Hematopoietic multipotent progenitor cell treated with erythropoietin and hydrocortisone succinate and interleukin-3 and kit ligand, for 8 days (in vitro differentiated cells): ENCODE data around the gene DZIP1L.
"Not testable (repeated sequence)": the region's sequence is repeated elsewhere in the genome, so short reads cannot be mapped to it uniquely, and the experiment has no call there.

Experiments
- DNase-seq: peaks from one replicate; pipeline ENCODE4 v3.0.0-alpha.2; 2015

Gene DZIP1L, protein sequence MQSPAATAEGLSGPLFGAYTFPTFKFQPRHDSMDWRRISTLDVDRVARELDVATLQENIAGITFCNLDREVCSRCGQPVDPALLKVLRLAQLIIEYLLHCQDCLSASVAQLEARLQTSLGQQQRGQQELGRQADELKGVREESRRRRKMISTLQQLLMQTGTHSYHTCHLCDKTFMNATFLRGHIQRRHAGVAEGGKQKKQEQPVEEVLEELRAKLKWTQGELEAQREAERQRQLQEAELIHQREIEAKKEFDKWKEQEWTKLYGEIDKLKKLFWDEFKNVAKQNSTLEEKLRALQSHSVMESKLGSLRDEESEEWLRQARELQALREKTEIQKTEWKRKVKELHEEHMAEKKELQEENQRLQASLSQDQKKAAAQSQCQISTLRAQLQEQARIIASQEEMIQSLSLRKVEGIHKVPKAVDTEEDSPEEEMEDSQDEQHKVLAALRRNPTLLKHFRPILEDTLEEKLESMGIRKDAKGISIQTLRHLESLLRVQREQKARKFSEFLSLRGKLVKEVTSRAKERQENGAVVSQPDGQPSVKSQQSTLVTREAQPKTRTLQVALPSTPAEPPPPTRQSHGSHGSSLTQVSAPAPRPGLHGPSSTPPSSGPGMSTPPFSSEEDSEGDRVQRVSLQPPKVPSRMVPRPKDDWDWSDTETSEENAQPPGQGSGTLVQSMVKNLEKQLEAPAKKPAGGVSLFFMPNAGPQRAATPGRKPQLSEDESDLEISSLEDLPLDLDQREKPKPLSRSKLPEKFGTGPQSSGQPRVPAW

DNA sequence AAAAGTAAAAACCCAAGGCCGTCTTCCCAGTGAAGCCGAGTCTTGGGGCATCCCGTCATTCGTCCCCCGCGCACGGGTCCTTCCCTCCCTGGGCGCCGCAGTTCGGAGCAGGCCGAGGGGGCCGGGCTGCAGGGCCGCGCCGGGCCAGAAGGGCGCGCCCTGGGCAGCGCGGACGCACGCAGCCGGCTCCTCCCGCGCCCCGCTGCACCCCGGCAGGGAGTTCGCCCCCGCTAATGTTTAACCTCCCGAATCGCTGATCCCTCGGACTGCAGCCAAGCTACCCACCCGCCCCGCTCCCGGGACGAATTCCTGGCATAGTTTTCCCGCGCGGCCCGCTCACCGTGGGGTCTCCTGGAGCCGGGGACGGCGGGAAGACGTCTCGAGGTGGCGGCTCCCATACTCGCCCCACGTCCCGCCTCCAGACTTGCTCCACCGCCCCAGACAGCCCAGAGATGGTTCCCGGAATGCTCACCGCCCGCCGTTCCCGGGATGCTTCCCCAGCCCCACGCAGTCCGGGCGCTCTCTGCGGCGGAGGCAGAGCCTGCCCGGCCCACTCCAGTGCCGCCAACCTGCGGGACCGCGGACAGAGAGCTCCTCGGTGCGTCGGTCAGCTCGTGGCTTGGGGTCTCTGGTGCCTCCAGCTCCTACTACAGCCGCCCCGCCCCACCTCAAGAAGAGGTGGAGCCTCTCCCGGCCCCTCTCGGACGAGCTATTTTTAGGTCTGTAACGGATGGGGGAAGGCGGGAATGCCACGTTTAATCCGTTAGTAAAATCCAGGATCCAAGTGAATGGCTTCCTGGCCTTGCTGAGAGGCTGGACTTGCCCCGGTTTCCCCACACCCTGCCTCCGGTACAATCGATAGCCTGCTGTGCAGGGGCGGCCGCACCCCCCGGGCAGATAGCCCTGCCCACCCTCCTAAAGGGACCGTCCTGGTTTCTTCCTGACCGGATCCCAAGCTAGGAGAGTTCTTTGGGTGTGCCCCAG is at the start of gene DZIP1L:
Gene DZIP1L (minus strand): TSS at position 621 of the 984 bp plus-strand sequence. CDS start 11,637 bp downstream, outside the sequence.
- peak; percentile 19 for DNase-seq

DNA sequence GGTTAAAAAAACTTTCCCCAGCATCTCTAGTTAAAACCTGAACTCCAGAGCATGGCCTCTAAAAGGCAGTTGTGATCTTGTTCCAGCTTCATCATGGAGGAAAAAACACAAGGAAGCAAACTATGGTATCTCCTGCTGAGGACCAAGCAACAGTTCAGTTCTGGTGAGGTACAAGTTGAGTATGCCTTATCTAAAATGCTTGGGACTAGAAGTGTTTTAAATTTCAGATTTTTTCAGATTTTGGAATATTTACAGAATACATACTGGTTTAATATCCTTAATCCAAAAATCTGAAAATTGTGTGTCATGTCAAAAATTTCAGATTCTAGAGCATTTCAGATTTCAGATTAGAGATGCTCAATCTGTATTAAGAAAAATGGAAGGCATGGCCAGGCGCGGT is 49.7 kb upstream of the DZIP1L start:
- no peak for DNase-seq

DNA sequence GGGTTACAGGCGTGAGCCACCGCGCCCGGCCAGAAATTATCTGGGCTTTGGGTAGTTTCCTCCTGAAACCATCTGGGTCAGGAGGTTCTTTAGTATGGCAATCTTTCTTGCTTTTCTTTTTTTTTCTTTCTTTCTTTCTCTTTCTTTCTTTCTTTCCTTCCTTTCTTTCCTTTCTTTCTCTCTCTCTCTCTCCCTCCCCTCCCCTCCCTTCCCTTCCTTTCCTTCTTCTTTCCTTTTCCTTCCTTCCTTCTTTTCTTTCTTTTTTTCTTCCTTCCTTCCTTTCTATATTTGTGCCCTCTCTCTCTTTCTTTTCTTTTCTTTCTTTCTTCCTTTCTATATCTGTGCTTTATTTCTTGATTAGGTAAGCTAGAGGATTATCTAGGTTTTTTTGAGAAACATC is 42.3 kb upstream of the DZIP1L start:
- DNase-seq, result no peak

DNA sequence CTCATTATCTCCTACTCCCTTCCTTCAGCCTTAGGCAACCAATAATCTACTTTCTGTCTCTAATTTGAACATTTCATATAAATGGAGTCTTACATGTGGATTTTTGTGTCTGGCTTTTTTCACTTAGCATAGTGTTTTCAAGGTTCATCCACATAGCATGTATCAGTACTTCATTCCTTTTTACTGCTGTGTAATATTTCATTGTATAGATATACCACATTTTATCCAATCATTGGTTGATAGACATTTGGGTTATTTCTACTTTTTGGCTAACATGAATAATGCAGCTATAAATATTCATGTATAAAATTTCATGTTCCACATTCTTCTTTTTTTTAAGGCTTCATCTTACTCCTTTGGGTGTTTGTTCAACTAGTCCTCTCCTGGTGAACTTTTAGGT is 39.1 kb upstream of the DZIP1L start:
- no peak for DNase-seq

DNA sequence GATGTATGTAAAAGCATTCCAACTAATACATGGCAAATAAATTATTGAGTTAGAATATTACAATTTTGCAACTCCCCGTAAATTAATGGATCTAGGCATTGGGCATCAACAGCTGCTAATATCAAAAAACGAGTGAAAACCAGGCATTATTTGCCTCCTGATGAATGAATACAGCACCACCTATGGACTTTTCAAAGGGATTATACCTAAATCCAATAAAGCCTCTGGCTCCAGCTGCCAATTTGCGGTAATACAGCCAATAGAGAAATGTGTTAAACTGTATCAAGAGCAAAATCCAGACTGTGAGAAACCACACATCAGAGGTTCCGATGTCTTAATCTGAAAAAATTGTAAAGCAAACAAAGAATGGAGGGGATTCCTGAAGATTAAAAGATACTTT is 33.1 kb upstream of the DZIP1L start:
- DNase-seq, result no peak

DNA sequence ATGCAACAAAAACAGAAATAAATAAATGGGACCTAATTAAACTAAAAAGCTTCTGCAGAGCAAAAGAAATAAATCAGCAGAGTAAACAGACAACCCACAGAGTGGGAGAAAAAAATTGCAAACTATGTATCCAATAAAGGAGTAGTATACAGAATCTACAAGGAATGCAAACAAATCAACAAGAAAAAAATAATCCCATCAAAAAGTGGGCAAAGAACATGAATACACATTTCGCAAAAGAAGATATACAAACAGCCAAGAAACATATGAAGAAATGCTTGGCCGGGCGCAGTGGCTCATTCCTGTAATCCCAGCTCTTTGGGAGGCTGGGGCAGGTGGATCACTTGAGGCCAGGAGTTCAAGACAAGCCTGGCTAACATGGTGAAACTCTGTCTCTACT is 26.8 kb upstream of the DZIP1L start:
- DNase-seq, result not testable (repeated sequence)

DNA sequence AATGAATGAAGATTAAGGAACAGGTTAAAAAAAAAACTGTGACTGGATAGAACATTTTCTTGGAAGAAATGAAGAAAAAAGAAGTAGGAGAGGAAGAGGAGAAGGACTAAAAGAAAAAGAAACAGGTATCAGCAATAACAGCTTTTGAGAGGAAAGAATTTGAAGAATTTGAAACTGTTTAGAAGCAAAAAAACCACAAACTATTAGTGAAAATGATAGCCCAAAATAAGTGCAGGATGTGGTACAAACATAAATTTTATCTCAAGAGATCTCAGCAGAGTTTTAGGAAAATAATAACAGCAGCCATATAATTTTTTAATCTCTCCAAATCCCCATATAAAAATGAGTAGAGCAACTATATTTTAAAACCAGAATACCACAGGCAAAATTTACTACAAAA is 25.5 kb upstream of the DZIP1L start:
- no peak for DNase-seq

DNA sequence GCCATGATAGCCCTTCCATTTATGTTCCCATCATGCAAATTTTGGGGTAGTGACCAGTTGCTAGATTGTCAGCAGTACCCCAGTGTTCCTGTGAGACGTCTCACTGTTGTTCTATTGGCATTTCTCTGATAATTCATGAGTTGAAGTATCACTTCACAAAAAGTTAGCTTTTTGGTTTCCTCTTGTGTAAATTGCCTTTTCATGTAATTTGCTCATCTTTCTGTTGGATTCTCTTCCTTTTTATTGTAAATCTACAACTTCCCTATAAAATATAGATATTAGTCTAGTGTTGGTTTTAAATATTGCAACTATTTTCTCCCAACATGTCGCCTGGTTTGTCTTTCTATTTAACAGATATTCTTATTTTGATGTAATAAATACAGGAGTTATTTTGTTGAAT is 24.3 kb upstream of the DZIP1L start:
- no peak for DNase-seq

DNA sequence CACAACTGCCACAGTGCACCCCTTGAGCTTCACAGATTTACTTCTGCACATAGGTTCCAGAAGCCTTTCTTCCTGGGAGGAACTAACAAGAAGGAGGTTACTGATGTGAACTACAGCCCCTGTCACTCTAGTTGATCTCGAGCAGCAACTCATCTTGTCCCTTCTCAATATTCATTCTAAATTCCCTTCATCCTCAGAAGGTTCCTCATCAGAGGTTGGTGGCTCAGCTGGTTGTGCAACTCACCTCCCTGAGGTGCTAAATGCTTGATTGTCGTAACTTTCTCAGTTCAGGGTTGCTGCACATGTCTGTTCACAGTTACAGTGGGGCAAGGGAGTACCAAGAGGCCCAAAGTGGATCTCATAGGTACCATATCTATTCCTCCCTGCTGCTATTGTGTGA is 22.5 kb upstream of the DZIP1L start:
- DNase-seq, result no peak

DNA sequence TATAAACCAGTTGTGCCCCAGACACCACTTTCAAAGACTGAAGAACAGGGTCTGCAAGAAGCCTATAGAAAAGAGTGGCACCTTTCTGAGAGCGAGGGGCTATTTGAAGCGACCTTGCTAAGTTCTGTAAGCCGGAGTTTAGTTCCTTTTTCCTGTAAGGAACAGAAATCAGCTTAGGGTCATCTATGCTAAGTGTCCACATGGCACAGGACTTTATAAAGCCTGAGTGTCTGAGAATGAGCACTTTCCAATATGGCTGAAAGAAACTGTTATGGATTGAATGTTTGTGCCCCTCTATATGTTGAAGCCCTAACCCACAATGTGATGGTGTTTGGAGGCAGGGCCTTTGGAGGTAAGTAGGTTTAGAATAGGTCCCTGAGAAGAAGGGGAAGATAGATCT is 20.8 kb upstream of the DZIP1L start:
- DNase-seq, result no peak

DNA sequence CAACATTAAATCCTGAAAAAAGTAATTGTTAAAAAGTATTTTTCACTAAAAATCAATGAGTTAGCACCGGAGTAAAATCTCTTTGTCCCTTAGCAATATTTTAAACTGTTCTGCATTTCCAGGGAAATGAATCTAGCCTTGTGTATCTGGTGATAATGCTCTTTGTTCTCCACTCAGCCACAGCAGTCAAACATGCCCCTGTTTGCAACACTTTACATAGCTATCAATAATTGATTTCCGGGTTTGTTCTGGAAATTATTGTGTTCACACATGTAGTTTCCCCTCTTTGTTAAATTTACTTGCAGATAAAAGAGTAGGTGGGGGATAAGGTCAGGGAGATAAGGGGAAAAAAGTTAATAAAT is 20.4 kb upstream of the DZIP1L start:
- no peak for DNase-seq

DNA sequence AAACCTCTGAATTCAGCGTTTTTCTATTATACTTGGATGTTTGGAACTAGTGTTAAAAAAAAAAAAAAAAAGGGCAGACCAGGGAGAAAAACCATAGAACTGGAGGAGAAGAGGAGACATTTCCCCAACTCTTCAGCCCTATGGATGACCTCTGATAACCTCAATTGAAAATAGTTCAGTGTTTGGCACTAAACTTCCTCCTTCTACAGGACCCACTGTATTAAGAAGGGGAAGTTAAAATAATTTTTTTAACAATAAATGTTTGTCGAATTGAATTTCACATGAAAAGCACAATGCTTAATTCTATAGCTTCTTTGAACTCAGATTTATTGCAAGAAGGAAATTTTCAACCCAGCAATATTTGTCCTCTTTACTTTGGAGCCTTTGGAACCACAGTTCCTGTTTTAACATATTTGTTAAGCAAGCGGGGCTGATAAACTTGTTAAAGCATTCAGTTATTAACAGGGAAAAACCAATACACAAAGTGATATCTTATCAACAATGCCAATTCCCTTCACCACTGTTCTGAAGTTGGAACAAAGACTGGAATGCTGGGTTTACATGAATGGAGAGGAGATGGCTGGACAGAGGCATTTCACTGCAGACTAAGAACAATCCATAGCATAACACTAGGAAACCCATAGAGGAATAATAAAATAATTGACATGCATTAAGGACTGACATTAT is 19.9 kb upstream of the DZIP1L start:
- DNase-seq, result no peak

DNA sequence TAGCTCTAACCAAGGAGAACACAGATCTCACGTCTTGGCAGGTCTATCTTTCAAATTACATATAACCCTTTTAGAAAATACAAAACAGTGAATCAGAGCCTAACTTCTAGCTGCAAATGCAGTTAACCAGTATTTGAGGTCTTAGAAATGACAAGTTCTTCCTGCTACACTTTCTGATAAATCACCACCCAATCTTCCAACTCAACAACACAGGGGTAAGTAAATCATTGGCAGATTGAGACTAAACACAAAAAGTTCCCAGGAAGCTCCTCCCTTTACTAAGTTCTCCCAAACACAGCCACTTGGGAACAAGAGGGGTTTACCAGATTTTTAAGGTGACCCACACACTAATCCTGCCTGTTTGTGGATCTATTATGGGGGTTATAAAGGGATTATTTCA is 16.8 kb upstream of the DZIP1L start, which contains the start of gene A4GNT:
Gene A4GNT (minus strand): TSS at position 152 of the 400 bp plus-strand sequence. CDS start 1,134 bp downstream, outside the sequence.
- no peak for DNase-seq

DNA sequence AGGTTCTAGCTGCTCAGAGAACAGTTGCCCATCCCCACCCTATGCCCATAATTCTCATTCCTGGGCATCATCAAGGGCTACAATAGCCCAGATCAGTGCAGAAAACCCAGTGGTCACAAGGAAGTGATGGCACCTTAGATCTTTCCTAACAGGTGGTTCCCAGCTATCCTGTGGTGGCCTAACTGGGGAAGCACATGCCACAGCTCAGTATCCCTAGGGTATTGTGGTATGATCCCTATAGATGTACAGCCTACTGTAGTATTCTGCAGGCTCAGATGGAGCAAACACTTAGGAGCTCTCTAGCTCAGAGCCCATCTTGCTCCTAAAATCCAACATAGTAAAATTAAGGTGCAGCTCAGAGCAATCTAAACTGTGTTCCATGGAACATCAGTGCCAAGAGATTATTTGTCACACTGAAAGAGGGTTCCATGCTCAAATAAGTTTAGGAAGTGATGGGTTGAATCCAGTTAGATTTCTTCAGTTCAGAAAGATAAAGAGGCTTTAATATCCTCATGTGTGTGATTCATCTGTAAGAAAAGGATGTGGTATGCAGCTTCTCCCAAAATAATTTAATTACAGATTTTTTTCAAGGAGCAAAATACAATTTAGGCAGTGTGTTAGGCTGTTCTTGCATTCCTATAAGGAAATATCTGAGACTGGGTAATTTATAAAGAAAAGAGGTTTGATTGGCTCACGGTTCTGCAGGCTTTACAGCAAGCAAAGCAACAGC is 12.4 kb upstream of the DZIP1L start:
- DNase-seq, result no peak

DNA sequence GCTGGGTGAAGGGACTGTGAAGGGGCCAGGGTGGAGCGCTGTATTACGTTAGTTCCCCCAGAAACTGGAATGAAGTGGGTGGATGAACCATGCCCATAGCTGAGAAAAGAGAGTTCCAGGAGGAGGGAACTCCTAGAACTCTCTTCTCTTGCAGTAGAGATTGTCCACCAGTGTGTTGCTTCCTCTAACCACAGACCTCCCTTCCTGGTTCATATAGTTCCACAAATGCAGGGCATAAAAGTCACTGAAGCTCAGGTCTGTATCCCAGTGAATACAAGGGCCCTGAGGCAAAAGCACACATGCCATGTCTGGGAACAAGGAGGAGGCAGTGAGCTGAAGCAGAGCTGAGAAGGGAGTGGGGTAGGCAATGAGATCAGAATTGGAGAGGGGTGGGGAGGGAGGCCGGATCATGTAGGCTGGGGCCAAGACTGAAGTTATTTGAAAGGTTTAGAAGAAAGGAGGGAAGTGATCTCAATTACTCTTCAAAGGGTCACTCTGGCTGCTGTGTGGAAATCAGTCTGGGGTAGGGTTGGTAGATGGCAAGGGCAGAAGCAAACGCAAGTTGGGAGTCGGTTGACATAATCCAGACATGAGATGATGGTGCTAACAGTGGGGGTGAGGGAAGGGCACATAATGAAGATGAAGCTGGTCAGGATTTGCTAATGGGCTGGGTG is 10.3 kb upstream of the DZIP1L start:
- no peak for DNase-seq

DNA sequence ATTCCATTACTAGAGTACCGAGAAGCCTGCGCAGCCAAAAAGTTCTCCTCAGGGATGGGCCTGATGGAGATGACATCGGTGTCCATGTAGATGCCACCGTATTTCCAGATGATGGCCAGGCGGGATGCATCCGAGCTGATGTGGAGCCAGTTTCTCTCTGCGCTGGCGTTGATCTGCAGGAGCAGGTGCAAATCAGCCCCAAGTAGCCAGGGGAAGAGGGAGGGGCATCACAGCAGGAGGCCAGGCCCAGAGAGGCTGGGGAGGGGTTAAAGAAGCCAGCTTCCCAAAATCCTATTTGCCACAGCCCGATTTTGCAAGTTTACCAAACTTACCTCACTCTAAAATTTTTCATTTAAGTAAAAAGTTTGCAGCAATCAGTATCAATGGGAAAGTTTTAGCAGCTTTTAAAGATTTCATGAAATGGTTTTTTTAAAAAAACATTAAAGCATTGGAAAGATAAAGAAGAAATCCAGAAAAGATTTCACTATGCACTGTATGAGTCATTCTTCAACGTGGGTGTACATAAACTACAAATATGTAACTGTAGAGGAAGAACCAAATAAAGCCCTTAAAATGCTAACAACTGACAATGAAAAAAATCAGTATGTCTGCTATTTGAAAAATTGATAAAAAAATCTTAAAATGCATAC is 9.4 kb upstream of the DZIP1L start:
- DNase-seq, result no peak

DNA sequence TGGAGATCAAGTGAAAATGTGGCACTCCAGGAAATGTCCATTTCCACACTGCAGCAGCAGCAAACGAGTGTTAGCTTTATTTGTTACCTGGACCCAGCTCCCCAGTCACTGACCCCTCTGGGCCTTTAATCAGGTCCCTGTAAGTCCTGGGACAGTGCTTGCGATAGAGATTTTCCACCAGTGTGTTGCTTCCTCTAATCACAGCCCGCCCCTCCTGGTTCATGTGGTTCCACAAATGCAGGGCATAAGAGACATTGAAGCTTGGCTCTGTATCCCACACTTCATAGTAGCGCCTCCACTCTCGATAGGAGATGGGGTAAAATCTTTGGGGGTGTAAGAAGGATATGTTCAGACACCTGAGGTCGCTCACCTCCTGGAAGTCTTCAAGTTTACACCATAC is 8.8 kb upstream of the DZIP1L start:
- no peak for DNase-seq

DNA sequence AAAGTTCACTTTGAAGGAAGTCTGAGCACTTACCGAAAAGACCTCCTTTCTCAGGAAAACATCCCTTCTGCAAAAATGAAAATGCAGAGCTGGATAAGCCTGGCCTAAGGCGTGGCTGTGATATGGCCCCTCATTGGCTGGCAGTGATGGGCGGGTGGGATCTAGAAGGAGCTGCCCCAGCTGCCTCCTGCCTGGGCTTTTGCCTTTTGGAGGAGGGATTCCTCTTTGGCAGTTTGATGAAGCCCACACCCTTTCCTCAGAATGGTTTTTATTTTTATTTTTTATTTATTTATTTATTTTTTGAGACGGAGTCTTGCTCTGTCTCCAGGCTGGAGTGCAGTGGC is 4.0 kb upstream of the DZIP1L start:
- DNase-seq, result no peak

DNA sequence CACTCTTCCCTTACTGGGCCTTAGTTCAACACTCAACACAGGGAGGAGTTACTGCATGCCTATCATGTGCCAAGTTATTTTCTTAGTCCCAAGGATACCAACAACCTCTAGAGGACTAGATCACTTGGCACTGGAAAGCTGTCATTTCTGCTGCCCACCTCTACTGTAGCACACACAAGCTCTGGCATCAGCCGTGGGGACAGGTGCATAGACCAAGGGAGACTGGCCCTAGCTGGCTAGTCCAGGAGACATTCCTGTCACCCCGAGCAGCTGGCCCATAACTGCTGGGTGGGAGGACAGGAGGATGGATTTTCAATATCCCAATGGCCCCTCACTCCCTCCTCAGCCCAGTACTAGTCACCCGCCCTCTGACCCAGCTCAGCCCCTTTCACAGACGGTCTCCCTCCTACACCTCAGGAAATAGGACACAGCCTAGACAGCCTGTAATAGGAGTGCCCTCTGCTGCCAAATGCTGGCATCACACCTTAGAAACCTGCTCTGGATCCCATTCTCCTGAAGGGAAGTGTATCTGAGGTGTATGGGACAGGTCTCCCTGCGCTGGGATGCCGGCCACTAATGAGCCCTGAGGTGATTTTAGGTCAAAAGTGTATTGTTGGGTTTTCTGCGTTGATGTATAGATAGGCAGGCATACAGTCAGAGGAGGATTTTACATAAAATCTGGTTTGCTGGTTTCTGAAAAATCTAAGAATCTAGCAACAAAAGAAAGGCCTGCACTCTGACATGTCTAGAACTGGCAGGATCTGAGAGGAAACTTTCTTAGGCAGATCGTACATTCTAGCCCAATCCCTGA is 3.4 kb upstream of the DZIP1L start:
- peak; percentile 62 for DNase-seq

DNA sequence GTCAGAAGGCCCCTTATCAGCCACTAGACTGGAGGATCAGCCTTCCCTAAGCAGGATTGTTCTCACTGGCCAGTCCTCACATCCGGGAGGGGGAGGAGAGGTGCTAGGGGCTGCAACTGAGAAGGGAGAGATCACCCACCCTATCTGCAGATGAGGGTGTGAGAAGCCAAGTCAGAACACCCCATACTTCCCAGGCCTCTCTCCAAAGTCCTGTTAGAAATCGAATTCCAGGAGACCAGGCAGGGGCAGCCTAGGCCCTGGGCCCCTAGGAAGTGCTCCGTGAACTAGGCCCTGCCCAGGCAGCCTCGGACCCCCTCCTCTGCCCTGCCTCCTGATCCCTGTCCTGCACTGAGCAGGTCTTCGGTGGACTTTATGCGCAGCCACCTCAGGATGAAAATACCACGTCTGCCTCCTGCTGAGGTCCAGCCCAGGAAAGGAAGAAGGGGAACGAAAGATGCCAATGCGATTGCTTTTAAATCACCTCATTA is 933 bp downstream of the DZIP1L start:
- DNase-seq, result no peak
